ENCODE results near the gene CD69. TPM values are rescaled to one million over a fixed set of nuclear protein-coding genes. Genes with fewer than 3 reads are reported as not detected.
A peak's percentile ranks its signal among the peaks of the same experiment; 100 is the strongest.
"Not testable (repeated sequence)": the region's sequence is repeated elsewhere in the genome, so short reads cannot be mapped to it uniquely, and the experiment has no call there.

CD69 gene
- total RNA-seq, 1 experiment from 2014 or later, result 0.57 TPM

DNA sequence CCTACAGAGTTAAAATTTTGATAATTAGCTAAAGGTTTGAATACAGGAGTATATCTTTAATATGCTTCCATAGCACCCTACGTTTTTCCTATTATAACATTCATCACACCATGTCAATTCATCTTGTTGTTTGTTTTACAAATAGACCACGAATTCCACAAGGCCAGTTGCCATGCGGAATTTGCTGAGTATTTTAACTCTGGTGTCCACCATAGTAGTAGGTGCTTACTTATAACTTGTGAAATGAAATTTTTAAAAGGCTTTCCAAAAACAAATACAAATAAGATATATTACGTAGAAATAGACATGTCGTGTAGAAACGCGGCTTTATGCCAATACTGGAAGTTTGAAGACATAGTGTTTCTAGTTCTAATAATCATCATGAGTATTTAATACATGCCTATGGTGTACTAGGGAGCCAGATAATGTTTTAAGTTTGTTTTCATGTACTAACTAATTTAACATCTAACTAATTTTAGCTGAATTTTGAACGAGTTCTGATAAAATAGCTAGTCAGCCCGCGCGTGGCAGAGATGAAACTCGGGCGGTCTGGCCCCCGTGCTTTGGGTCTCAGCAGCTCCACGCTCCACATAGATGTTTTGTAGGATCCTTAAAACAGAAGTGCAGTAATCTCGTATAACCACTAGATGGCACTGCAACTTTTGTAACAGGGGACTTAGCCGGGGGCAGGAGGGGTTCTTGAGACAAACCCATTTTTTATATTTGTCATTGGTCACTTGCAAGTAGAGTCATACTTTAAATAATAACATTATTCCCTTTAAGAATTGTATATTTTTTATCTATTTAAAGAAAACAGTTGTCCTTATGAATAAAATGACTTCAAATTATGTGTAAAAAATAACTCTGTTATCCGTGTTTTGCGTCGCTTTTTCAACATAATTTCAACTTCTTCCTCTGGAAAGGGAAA lies 10.2 kb downstream of the CD69 start:
- peak; percentile 28 for DNase-seq (ENCODE audit: low read depth)

GRCh38 chr12:9749640-9750039 lies 11.1 kb downstream of the CD69 start:
- DNase-seq (ENCODE audit: low read depth), result no peak

DNA sequence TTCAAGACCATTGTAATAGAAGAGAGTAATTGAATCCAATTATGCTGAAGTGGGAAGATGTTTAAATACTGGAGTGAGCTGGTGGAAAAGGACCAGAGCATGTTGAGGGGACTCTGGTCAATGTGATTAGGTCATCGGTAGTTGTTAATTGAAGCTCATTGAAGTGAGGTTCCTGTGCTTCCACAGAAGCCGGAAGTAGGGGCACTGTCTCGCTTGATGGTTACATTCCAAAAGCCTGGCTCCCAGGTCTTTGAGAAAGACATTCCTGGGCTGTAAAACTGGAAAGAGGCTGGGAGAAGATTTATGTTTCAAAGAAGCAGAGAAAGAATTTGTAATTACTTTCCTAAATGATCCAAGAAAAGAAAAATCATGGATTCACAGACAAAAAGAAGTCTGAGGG lies 15.5 kb downstream of the CD69 start:
- DNase-seq (ENCODE audit: low read depth), result no peak

- no peak for DNase-seq (ENCODE audit: low read depth)
Measured at GRCh38 chr12:9742661-9743060, 18.0 kb downstream of the CD69 start.

- no peak for DNase-seq (ENCODE audit: low read depth)
Measured at GRCh38 chr12:9741726-9742125, 19.0 kb downstream of the CD69 start.

DNA sequence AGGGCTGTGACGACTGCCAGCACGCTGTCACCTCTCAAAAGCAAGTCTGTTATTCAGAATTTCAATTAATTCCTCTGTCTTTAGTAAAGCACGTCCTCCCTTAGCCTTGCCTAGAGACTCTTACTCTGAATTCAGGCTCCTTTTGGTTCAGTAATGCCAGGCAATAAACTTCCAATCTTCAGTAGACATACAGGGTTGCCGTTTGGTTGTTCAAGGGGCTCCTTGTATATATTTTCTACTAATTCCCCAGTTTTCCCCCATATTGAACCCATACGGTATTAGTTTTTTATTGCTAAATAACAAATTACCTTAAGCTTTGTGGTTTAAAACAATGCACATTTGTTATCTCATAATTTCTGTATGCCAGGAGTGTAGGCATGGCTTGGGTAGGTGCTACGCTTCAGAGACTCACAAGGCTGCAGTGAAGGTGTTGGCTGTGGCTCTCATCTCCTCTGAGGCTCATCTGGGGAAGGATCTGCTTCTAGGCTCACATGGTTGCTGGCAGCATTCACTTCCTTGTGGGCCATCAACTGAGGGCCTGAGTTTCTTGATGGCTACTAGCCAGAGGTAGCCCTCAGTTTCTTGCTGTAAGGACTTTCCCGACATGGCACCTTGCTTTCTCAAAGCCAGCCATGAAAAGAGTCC lies 20.5 kb downstream of the CD69 start:
- DNase-seq (ENCODE audit: low read depth), result no peak

- not testable (repeated sequence) for DNase-seq (ENCODE audit: low read depth)
Measured at GRCh38 chr12:9739404-9740105, 21.1 kb downstream of the CD69 start.

DNA sequence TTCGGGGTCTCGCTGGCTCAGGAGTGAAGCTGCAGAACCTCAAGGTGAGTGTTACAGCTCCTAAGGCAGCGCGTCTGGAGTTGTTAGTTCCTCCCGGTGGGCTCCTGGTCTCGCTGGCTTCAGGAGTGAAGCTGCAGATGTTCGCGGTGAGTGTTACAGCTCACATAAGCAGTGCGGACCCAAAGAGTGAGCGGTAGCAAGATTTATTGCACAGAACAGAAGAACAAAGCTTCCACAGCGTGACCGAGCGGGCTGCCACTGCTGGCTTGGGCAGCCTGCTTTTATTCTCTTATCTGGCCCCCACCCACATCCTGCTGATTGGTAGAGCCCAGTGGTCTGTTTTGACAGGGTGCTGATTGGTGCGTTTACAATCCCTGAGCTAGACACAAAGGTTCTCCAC lies 21.8 kb downstream of the CD69 start:
- DNase-seq (ENCODE audit: low read depth), result not testable (repeated sequence)

DNA sequence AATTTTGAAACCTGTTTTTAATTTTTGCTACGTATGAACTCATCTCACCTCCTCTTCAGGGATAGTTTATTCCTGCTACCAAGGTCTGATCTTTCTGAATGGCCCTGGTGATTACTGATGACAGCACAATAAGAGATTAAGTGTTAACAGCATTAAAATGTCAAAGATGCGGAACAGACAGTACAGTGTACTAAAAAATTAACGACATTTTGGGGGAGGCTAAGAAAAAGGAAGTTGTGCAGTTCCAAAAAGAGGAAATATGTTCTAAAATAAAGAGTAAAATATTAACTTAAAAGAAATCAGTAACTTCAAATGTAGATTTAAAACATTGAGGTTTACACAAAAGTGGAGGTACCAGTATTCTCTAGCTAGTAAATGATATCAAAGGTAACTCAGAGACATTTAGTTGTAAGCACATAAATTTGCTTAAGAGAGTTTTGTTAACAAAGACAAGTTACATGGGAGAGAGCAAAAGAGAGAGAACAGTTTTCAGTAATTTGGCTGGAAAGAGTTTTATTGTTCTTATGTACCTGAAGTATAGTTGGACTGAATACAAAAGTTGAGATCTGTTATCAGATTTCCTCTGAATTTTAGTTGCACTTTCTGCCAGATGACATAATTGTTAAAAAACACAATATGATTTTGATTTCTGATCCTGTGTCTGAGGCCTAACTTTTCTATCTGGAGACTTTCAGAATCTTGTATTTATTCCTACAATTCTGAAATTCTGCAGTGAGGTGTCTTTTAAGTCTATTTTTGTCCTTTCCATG lies 23.6 kb downstream of the CD69 start:
- DNase-seq (ENCODE audit: low read depth), result no peak

- no peak for DNase-seq (ENCODE audit: low read depth)
Measured at GRCh38 chr12:9735601-9736000, 25.1 kb downstream of the CD69 start.

- DNase-seq (ENCODE audit: low read depth), result no peak
Measured at GRCh38 chr12:9732921-9733461, 27.7 kb downstream of the CD69 start, which contains the start of gene CLECL1. TSS of gene CLECL1 (minus strand) at chr12:9733097.

DNA sequence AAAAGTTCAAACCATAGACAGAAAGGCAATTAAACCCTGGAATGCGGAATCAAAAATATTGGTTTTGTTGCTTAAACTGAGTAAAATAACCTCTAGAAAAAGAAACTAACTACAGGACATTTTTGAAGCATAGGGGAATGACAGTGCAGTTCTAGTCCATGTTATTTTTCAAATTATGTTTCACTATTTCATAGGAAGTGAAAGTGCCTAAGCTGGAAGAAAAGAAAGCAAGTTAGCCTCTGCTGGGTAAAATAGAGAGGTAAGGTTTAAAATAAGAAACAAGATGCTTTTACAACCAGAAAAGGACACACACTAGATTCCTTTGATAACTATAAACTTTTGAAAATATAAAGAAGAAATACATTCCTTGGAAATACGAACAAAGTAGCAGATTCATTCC lies 28.9 kb downstream of the CD69 start:
- no peak for DNase-seq (ENCODE audit: low read depth)

DNA sequence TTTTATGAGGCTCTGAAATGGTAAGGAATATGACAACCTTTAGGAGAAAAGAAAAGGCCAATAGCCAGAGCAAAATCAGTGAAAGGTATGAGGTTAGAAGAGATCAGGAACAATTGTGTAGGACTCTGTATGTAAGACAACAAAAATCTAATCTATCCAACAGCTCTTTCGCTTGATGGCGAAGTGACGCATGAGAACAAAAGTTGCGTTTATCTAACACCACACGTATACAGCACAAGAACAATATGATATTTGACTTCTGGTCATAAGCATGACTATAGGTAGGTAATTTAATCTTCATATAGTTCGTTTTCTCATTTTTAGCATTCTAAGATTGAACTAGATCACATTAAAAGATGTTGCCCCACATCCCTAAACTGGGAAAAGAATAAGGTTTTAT lies 29.3 kb downstream of the CD69 start:
- DNase-seq (ENCODE audit: low read depth), result no peak

DNA sequence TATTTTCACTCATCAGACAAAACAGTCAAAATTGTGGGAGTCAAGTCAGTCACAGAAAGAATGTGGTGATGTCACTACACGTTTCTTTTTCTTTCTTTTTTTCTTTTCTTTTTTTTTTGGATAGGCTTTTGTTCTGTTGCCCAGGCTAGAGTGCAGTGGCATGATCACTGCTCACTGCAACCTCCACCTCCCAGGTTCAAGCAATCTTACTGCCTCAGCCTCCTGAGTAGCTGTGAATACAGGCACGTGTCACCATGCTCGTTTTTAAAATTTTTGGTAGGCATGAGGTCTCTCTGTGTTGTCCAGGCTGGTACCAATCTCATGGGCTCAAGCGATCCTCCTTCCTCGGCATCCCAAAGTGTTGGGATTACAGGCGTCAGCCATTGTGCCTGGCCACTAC lies 30.1 kb downstream of the CD69 start:
- no peak for DNase-seq (ENCODE audit: low read depth)

DNA sequence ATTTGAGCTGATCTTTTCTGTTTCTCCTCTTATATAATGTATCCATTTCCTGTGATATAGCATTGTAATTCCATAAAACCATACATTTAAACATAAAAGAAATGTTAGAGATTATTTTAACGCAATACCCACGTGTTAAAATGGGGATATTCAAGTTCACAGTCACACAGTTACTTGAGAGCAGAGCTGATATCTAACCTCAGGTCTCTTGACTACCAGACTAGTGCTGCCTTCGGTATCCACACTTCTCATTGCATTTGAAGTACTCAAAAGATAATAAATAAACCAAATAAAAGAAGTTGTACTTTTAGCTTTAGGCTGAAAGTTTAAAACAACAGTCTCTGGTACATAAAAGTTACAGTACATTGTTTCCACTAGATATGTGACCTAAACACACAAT lies 30.7 kb downstream of the CD69 start:
- DNase-seq (ENCODE audit: low read depth), result no peak

GRCh38 chr12:9729082-9729481 lies 31.6 kb downstream of the CD69 start:
- DNase-seq (ENCODE audit: low read depth), result no peak

DNA sequence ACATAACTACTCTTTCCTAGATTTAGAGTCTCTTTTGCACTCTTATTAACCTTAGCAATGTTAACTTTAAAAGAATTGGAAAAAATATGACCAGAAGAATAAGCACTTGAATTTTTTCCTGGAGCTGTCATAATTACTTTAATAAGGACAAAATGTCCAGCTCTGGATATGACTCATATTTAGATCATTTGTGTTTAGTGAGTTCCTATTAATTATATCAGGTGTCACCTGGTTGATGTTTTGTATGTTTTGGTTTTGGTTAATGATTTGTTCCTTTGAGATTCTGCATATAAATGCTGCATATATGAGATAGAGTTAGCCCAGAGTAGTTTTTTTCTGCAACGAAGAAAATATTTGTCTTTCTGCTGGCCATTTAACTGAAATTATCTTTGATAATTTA lies 32.9 kb downstream of the CD69 start:
- DNase-seq (ENCODE audit: low read depth), result no peak

- DNase-seq (ENCODE audit: low read depth), result no peak
Measured at GRCh38 chr12:9725213-9725870, 35.4 kb downstream of the CD69 start.

GRCh38 chr12:9724023-9724422 lies 36.7 kb downstream of the CD69 start:
- no peak for DNase-seq (ENCODE audit: low read depth)

DNA sequence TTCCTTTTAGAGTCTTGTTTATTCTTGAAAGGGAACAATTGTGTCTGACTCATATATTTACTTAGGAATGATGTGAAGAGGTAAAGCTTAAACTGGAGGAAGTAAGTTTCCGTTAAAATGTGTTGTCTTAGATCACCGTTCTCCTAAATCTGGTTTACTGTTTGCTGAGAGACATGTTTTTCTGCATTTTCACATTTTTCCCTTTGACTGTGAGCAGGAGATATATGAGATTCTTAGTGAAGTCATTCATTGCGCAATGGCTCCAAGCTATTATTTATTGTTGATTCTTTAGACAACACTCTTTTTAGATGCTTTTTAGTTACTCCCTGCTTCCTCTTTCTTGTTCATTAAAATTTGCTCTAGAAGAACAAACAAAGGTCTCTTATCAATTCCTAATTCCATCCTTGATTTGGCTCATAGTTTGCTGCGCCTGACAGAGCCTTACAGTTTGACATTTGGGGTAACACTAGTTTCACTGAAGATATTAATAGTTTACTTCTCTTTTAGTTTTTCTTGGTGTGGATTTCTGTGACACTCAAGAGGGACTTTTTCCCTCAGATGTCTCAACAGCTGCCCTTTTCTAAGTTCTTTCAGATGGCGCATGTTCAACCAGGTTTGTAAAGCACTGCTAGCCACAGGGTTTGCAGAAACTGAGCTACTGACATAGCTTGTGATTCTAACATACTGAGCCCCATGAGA lies 39.2 kb downstream of the CD69 start:
- no peak for DNase-seq (ENCODE audit: low read depth)

Measured in Daoy (cell line).